CD14-positive monocyte (primary cell): Measurements from ENCODE around the gene MARCHF3. TPM values are rescaled to one million over a fixed set of nuclear protein-coding genes. Genes with fewer than 3 reads are reported as not detected.

Experiments used
- DNase-seq, 3 donors: peaks; one replicate each; pipeline ENCODE4 v3.0.0-alpha.2; 2011 to 2022
- H2AFZ ChIP-seq: 2 replicates; pipeline ENCODE4 v1.6.0; 2012; ENCODE audit warnings: mild to moderate bottlenecking, low read depth, low read length, inconsistent platforms; ENCODE audit not compliant: insufficient read depth, poor library complexity, severe bottlenecking
- H3K27ac ChIP-seq, 2 donors: 1 replicate in 1 of 2; 2 replicates in 1 of 2; pipeline ENCODE4 v1.5.1; 2012 to 2013; ENCODE audit warnings: low read length in 2 of 2, control low read depth in 1 of 2, inconsistent platforms in 1 of 2, low read depth in 1 of 2, mild to moderate bottlenecking in 1 of 2
- H3K27me3 ChIP-seq, 2 donors: one replicate each; pipeline versions ENCODE4 v1.6.0 to v1.6.1; 2011 to 2013; ENCODE audit warnings: low read length in 2 of 2; ENCODE audit not compliant: control insufficient read depth in 2 of 2, insufficient read depth in 2 of 2
- H3K36me3 ChIP-seq, 2 donors: replicated peaks in 1 of 2; 1 replicate in 1 of 2; 2 replicates in 1 of 2; pipeline versions ENCODE4 v1.5.1 to v1.6.1; 2012 to 2013; ENCODE audit warnings: low read length in 2 of 2, control low read depth in 1 of 2, inconsistent platforms in 1 of 2, mild to moderate bottlenecking in 1 of 2; ENCODE audit not compliant: insufficient read depth in 2 of 2, control insufficient read depth in 1 of 2
- H3K4me1 ChIP-seq, 2 donors: 1 replicate in 1 of 2; 2 replicates in 1 of 2; pipeline versions ENCODE4 v1.5.1 to v1.6.1; 2012 to 2013; ENCODE audit warnings: low read length in 2 of 2, control low read depth in 1 of 2, inconsistent platforms in 1 of 2, mild to moderate bottlenecking in 1 of 2, moderate library complexity in 1 of 2; ENCODE audit not compliant: insufficient read depth in 2 of 2, control insufficient read depth in 1 of 2
- H3K4me2 ChIP-seq: replicated peaks from 2 replicates; pipeline ENCODE3; 2012; ENCODE audit warnings: low read length, moderate library complexity, mild to moderate bottlenecking; ENCODE audit not compliant: poor library complexity, severe bottlenecking; ENCODE audit errors: extremely low read depth
- H3K4me3 ChIP-seq, 3 experiments: fragments of 200-600 bp in 1 of 3; sonication (generic) in 1 of 3; replicated peaks in 1 of 3; 1 replicate in 2 of 3; 2 replicates in 1 of 3; pipeline ENCODE4 v1.5.1; 2011 to 2013; ENCODE audit warnings: low read length in 3 of 3, mild to moderate bottlenecking in 3 of 3, control low read depth in 2 of 3, low read depth in 2 of 3, inconsistent platforms in 1 of 3, moderate library complexity in 1 of 3
- H3K79me2 ChIP-seq: 2 replicates; pipeline ENCODE4 v1.6.0; 2012; ENCODE audit warnings: mild to moderate bottlenecking, control low read depth, inconsistent platforms, low read length, moderate library complexity; ENCODE audit not compliant: insufficient read depth
- H3K9ac ChIP-seq: 2 replicates; pipeline ENCODE4 v1.6.0; 2017; ENCODE audit warnings: low read length, mild to moderate bottlenecking; ENCODE audit not compliant: insufficient read depth, poor library complexity, severe bottlenecking
- H3K9me3 ChIP-seq, 2 donors: replicated peaks in 1 of 2; 1 replicate in 1 of 2; 2 replicates in 1 of 2; pipeline versions ENCODE4 v1.5.1 to v1.6.1; 2012 to 2013; ENCODE audit warnings: low read length in 2 of 2, control low read depth in 1 of 2; ENCODE audit not compliant: control insufficient read depth in 1 of 2, insufficient read depth in 1 of 2
- H4K20me1 ChIP-seq: 2 replicates; pipeline ENCODE4 v1.6.0; 2012; ENCODE audit warnings: mild to moderate bottlenecking, low read length, control low read depth, moderate library complexity; ENCODE audit not compliant: insufficient read depth
- H3K27ac Mint-ChIP-seq, 7 donors: one replicate each; pipeline ENCODE4 v1.8.0; 2020; ENCODE audit warnings: mild to moderate bottlenecking in 7 of 7, mixed read lengths in 7 of 7, moderate library complexity in 6 of 7, inconsistent platforms in 2 of 7
- H3K27me3 Mint-ChIP-seq, 3 donors: one replicate each; pipeline ENCODE4 v1.8.0; 2021 to 2022; ENCODE audit warnings: low read depth in 3 of 3, mild to moderate bottlenecking in 3 of 3, mixed read lengths in 3 of 3, moderate library complexity in 3 of 3, inconsistent platforms in 1 of 3
- H3K36me3 Mint-ChIP-seq, 2 donors: one replicate each; pipeline ENCODE4 v1.8.0; 2020; ENCODE audit warnings: mixed read lengths in 2 of 2, inconsistent platforms in 1 of 2, mild to moderate bottlenecking in 1 of 2
- H3K4me1 Mint-ChIP-seq: one replicate; pipeline ENCODE4 v1.8.0; 2020; ENCODE audit warnings: mild to moderate bottlenecking, mixed read lengths
- H3K4me3 Mint-ChIP-seq, 2 donors: one replicate each; pipeline ENCODE4 v1.8.0; 2020; ENCODE audit warnings: mild to moderate bottlenecking in 2 of 2, mixed read lengths in 2 of 2, moderate library complexity in 1 of 2
- H3K9me3 Mint-ChIP-seq, 7 donors: one replicate each; pipeline ENCODE4 v1.8.0; 2020 to 2022; ENCODE audit warnings: mixed read lengths in 7 of 7, mild to moderate bottlenecking in 6 of 7, moderate library complexity in 6 of 7, inconsistent platforms in 2 of 7
- CTCF ChIP-seq: fragments of 200-600 bp; IDR thresholded peaks from one replicate; pipeline ENCODE4 v1.8.0; 2022; ENCODE audit warnings: antibody characterized with exemption, mild to moderate bottlenecking
- WGBS: methylation state at CpG from one replicate; pipeline ENCODE4 v1.1.5; 2013; ENCODE audit warnings: missing lambda C conversion rate; ENCODE audit not compliant: insufficient coverage; 5-methylcytosine and 5-hydroxymethylcytosine counted together
- intact Hi-C, 2 donors: fragments of 100-400 bp; cut with micrococcal nuclease; formaldehyde crosslinking; loops; one replicate each; pipeline versions ENCODE4 v1.15.0 to v1.15.1; 2023
- polyA plus RNA-seq, 3 donors: library from polyadenylated mRNA; depleted of rRNA in 1 of 3; unstranded in 2 of 3; stranded (reverse) in 1 of 3; fragments of 300-500 nt in 2 of 3; fragments of >200 nt in 1 of 3; fragmentation: Illumina TruSeq in 2 of 3; gene quantifications; 1 replicate in 2 of 3; 2 replicates in 1 of 3; pipeline ENCODE4 v1.2.3, GENCODE V29; 2012 to 2021

MARCHF3 gene
- polyA plus RNA-seq, 3 donors = 0.88 to 1.6 (median 0.96) TPM

GRCh38 chr5:126976520-126977172 is 53.7 kb downstream of the MARCHF3 start:
- no CpG with 5 or more reads among the region's 6 CpGs for WGBS
- Histone ChIP-seq H3K4me1 (peaks cover 17 to 18% of the 10 kb centered on the region in 2 donors), H2AFZ (no peak overlapping the region), H3K9me3 (no peaks in the 10 kb centered on the region), H3K9ac (no peak overlapping the region), H3K27ac (no peak overlapping the region), H3K27me3 (no peaks in the 10 kb centered on the region), H3K4me3 (no peak overlapping the region), H4K20me1 (no peaks in the 10 kb centered on the region), H3K36me3 (no peaks in the 10 kb centered on the region), H3K4me2 (no peak overlapping the region), H3K79me2 (no peaks in the 10 kb centered on the region)
- DNase-seq = no peak
- Mint-ChIP-seq H3K27me3 (peaks cover 0 to 9% (median 0%) of the 10 kb centered on the region in 3 donors), H3K9me3 (peaks cover 0 to 3% (median 0%) of the 10 kb centered on the region in 7 donors), H3K27ac (peak overlapping the region in 1 of 7 donors; percentile 24), H3K4me1 (peaks cover 18% of the 10 kb centered on the region), H3K4me3 (no peak overlapping the region), H3K36me3 (no peaks in the 10 kb centered on the region)
- no peak for TF ChIP-seq CTCF
- intact Hi-C loops = no loop called here

- no peaks in the 10 kb centered on the region for H3K36me3 ChIP-seq
- no peak overlapping the region for H3K9ac ChIP-seq
- H3K4me2 ChIP-seq = no peak overlapping the region
- Mint-ChIP-seq H3K9me3 (peaks cover 0 to 3% (median 0%) of the 10 kb centered on the region in 7 donors), H3K4me3 (no peak overlapping the region), H3K27ac (no peak overlapping the region), H3K36me3 (no peaks in the 10 kb centered on the region), H3K27me3 (peaks cover 0 to 9% (median 0%) of the 10 kb centered on the region in 3 donors), H3K4me1 (peaks cover 24% of the 10 kb centered on the region)
- intact Hi-C loops = no loop called here
- H3K4me3 ChIP-seq = no peak overlapping the region
- no peak for TF ChIP-seq CTCF
- no peak overlapping the region for H3K27ac ChIP-seq
- no peak for DNase-seq
- no peak overlapping the region for H2AFZ ChIP-seq
- H3K4me1 ChIP-seq = peaks cover 20 to 25% of the 10 kb centered on the region in 2 donors
- no peaks in the 10 kb centered on the region for H3K9me3 ChIP-seq
- no peaks in the 10 kb centered on the region for H3K79me2 ChIP-seq
- H3K27me3 ChIP-seq = no peaks in the 10 kb centered on the region
- no peaks in the 10 kb centered on the region for H4K20me1 ChIP-seq
These were observed 54.6 kb downstream of the MARCHF3 start for GRCh38 chr5:126975796-126976195.
